Trophoblast cell (in vitro differentiated cells and primary cell): ENCODE measurements around the gene UCP1.

ENCODE experiments used
- DNase-seq, 2 donors: peaks; one replicate each; pipeline ENCODE4 v3.0.0-alpha.2; 2016
- H2AFZ ChIP-seq: 2 replicates; pipeline ENCODE4 v1.6.1; 2013; ENCODE audit warnings: low read length, moderate library complexity, mild to moderate bottlenecking; ENCODE audit not compliant: insufficient read depth, poor library complexity
- H2AK5ac ChIP-seq: 2 replicates; pipeline ENCODE4 v1.6.1; 2013; ENCODE audit warnings: mild to moderate bottlenecking, low read length
- H2BK120ac ChIP-seq: 2 replicates; pipeline ENCODE4 v1.6.1; 2013; ENCODE audit warnings: low read length, mild to moderate bottlenecking, moderate library complexity; ENCODE audit not compliant: insufficient read depth, poor library complexity
- H2BK12ac ChIP-seq: 2 replicates; pipeline ENCODE4 v1.6.1; 2013; ENCODE audit warnings: mild to moderate bottlenecking, low read length, moderate library complexity
- H2BK5ac ChIP-seq: 2 replicates; pipeline ENCODE4 v1.6.1; 2013; ENCODE audit warnings: low read length, low read depth, moderate library complexity, mild to moderate bottlenecking; ENCODE audit not compliant: poor library complexity
- H3K14ac ChIP-seq: 2 replicates; pipeline ENCODE4 v1.6.1; 2013; ENCODE audit warnings: mild to moderate bottlenecking, low read length
- H3K18ac ChIP-seq: 2 replicates; pipeline ENCODE4 v1.6.1; 2013; ENCODE audit warnings: mild to moderate bottlenecking, low read length
- H3K23ac ChIP-seq: 2 replicates; pipeline ENCODE4 v1.6.1; 2013; ENCODE audit warnings: low read length
- H3K27ac ChIP-seq: 2 replicates; pipeline ENCODE4 v1.5.1; 2013; ENCODE audit warnings: low read depth, mild to moderate bottlenecking, inconsistent platforms, low read length, moderate library complexity
- H3K27me3 ChIP-seq: 2 replicates; pipeline ENCODE4 v1.6.1; 2013; ENCODE audit warnings: inconsistent platforms, mild to moderate bottlenecking, low read length, moderate library complexity; ENCODE audit not compliant: insufficient read depth
- H3K36me3 ChIP-seq, 2 experiments: 1 replicate in 1 of 2; 2 replicates in 1 of 2; pipeline ENCODE4 v1.6.1; 2013; ENCODE audit warnings: low read length in 2 of 2, mild to moderate bottlenecking in 2 of 2, moderate library complexity in 1 of 2; ENCODE audit not compliant: insufficient read depth in 2 of 2, control insufficient read depth in 1 of 2
- H3K4ac ChIP-seq: 2 replicates; pipeline ENCODE4 v1.6.1; 2013; ENCODE audit warnings: low read depth, mild to moderate bottlenecking, low read length, moderate library complexity
- H3K4me1 ChIP-seq, 2 experiments: 1 replicate in 1 of 2; 2 replicates in 1 of 2; pipeline ENCODE4 v1.6.1; 2013; ENCODE audit warnings: low read length in 2 of 2, mild to moderate bottlenecking in 2 of 2, moderate library complexity in 1 of 2; ENCODE audit not compliant: insufficient read depth in 2 of 2, control insufficient read depth in 1 of 2
- H3K4me2 ChIP-seq: 2 replicates; pipeline ENCODE4 v1.6.1; 2013; ENCODE audit warnings: inconsistent platforms, mild to moderate bottlenecking, low read length, moderate library complexity
- H3K4me3 ChIP-seq: 2 replicates; pipeline ENCODE4 v1.5.1; 2013; ENCODE audit warnings: mild to moderate bottlenecking, low read depth, low read length, inconsistent platforms
- H3K79me1 ChIP-seq: one replicate; pipeline ENCODE4 v1.6.1; 2013; ENCODE audit warnings: low read length
- H3K79me2 ChIP-seq: 2 replicates; pipeline ENCODE4 v1.6.1; 2013; ENCODE audit warnings: low read length, mild to moderate bottlenecking; ENCODE audit not compliant: control insufficient read depth, insufficient read depth, poor library complexity
- H3K9ac ChIP-seq: 2 replicates; pipeline ENCODE4 v1.6.1; 2013; ENCODE audit warnings: mild to moderate bottlenecking, low read length
- H3K9me3 ChIP-seq: 2 replicates; pipeline ENCODE4 v1.6.1; 2013; ENCODE audit warnings: low read depth, mild to moderate bottlenecking, control low read depth, inconsistent platforms, low read length; ENCODE audit not compliant: insufficient read depth
- H4K12ac ChIP-seq: 2 replicates; pipeline ENCODE4 v1.6.1; 2013; ENCODE audit warnings: low read depth, mild to moderate bottlenecking, low read length, moderate library complexity
- H4K8ac ChIP-seq: 2 replicates; pipeline ENCODE4 v1.6.1; 2013; ENCODE audit warnings: low read depth, mild to moderate bottlenecking, low read length, moderate library complexity
- H4K91ac ChIP-seq: one replicate; pipeline ENCODE4 v1.6.1; 2013; ENCODE audit warnings: low read depth, mild to moderate bottlenecking, low read length, moderate library complexity
- WGBS: extraction: QIAGEN DNeasy Blood & Tissue Kit; methylation state at CpG from one replicate; pipeline ENCODE4 v1.1.7; 2013; ENCODE audit warnings: missing lambda C conversion rate; ENCODE audit not compliant: insufficient read length, insufficient coverage; ENCODE audit errors: extremely low coverage; 5-methylcytosine and 5-hydroxymethylcytosine counted together

Gene UCP1

DNA sequence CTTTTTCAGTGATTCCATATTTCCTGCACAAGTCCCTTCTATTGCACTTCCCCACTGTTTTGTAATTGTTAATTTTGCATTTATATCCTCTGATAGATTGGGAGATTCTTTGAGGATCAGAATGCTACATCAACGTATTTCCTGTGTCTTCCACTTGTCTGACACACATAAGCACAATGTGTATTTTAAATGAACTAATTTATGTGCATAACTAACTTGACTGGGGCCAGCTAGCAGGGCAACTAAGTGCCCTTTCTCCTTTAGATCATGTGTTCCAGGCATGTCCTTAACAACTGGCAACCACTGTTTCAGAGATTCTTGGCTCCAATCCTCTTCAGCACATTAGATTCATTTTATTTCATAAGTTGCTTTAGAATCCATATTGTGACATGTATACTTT lies 15.7 kb upstream of the UCP1 start:
- H4K12ac ChIP-seq = no peak overlapping the region

DNA sequence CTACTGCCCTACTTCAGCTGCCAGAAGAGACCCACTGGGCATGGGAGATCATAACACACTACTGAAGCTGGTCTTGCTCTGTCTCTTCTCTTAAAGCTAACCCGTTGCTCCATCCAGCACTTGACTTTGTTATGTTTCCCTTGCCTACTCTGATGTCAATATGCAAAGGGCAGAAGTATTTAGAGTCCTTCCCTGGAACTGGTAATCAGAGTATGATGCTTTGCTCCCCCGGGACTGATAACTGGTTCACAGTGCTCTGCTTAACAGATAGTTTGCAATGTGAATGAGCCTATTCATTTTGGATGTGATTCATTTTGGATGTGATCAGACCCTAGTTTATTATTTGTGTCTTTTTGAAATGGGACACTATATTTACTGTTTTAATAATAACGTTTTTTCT lies 12.3 kb upstream of the UCP1 start:
- H4K8ac ChIP-seq = no peak overlapping the region
- H3K4me1 ChIP-seq = no peaks in the 10 kb centered on the region
- no peak overlapping the region for H3K18ac ChIP-seq
- no peak overlapping the region for H2AFZ ChIP-seq
- H3K9ac ChIP-seq = no peak overlapping the region
- H3K14ac ChIP-seq = no peak overlapping the region
- H2BK5ac ChIP-seq = no peak overlapping the region
- H2BK120ac ChIP-seq = no peak overlapping the region
- H3K27ac ChIP-seq = no peak overlapping the region
- H3K27me3 ChIP-seq = no peaks in the 10 kb centered on the region
- H4K12ac ChIP-seq = no peak overlapping the region
- H3K4me2 ChIP-seq = no peak overlapping the region
- no peak for DNase-seq
- H4K91ac ChIP-seq = no peak overlapping the region
- no peaks in the 10 kb centered on the region for H3K79me2 ChIP-seq
- H3K4me3 ChIP-seq = no peak overlapping the region
- no peak overlapping the region for H2AK5ac ChIP-seq
- H2BK12ac ChIP-seq = no peak overlapping the region
- H3K36me3 ChIP-seq = no peaks in the 10 kb centered on the region
- no peak overlapping the region for H3K23ac ChIP-seq
- H3K4ac ChIP-seq = no peak overlapping the region
- no peaks in the 10 kb centered on the region for H3K79me1 ChIP-seq
- H3K9me3 ChIP-seq = no peaks in the 10 kb centered on the region
- no CpG with 5 or more reads among the region's 3 CpGs for WGBS

More for the DNA sequence above, 15.7 kb upstream of the UCP1 start:
- Histone ChIP-seq H4K91ac (no peak overlapping the region), H3K4me2 (no peak overlapping the region), H3K27ac (no peak overlapping the region), H4K8ac (no peak overlapping the region), H2AK5ac (no peak overlapping the region), H3K79me1 (no peaks in the 10 kb centered on the region), H2BK120ac (no peak overlapping the region), H2BK5ac (no peak overlapping the region), H3K4ac (no peak overlapping the region), H3K9me3 (no peaks in the 10 kb centered on the region), H3K36me3 (no peaks in the 10 kb centered on the region), H3K27me3 (no peaks in the 10 kb centered on the region), H2BK12ac (no peak overlapping the region), H3K18ac (no peak overlapping the region), H3K23ac (no peak overlapping the region), H3K79me2 (no peaks in the 10 kb centered on the region), H3K9ac (no peak overlapping the region), H2AFZ (no peak overlapping the region), H3K4me1 (no peaks in the 10 kb centered on the region), H3K4me3 (no peak overlapping the region), H3K14ac (no peak overlapping the region)
- WGBS = no CpG with 5 or more reads among the region's 1 CpG
- no peak for DNase-seq

- Histone ChIP-seq H2BK12ac (no peak overlapping the region), H3K27ac (no peak overlapping the region), H3K4me1 (peaks cover 5 to 6% of the 10 kb centered on the region in 2 experiments), H2BK5ac (no peak overlapping the region), H3K79me2 (no peaks in the 10 kb centered on the region), H4K8ac (no peak overlapping the region), H3K18ac (no peak overlapping the region), H3K4me3 (no peak overlapping the region), H3K36me3 (no peaks in the 10 kb centered on the region), H3K23ac (no peak overlapping the region), H2BK120ac (no peak overlapping the region), H3K14ac (no peak overlapping the region), H3K9me3 (no peaks in the 10 kb centered on the region), H3K4ac (no peak overlapping the region), H4K12ac (no peak overlapping the region), H3K27me3 (no peaks in the 10 kb centered on the region), H2AK5ac (no peak overlapping the region), H2AFZ (no peak overlapping the region), H3K4me2 (no peak overlapping the region), H3K9ac (no peak overlapping the region), H3K79me1 (peaks cover 3% of the 10 kb centered on the region), H4K91ac (no peak overlapping the region)
- WGBS = no CpG with 5 or more reads among the region's 27 CpGs
- DNase-seq = no peak
These were observed 10.5 kb upstream of the UCP1 start for GRCh38 chr4:140579278-140579677.

DNA sequence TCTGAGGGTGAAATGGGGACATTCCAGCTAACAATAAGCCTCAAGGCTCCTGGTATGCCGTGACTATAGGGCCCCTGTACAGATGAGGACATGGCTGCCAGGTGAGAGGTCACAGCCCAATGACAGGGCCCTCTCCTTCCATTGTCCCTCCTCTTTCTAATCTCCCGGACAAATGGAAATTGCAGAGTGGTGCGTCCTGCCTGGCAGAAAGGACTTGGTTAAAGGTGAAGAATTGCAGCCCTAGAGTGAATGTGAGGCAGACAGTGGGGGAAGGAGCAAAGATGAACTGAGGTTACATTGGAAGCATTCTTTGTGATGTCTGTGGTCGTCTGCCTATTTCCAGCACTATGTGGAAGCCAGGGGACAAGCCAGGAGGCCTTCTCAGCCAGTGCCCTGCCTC lies 6.7 kb upstream of the UCP1 start:
- no peak for DNase-seq
- no peak overlapping the region for H2AK5ac ChIP-seq
- no peak overlapping the region for H4K8ac ChIP-seq
- H3K18ac ChIP-seq = no peak overlapping the region
- no peak overlapping the region for H3K23ac ChIP-seq
- no peak overlapping the region for H4K91ac ChIP-seq
- no peaks in the 10 kb centered on the region for H3K79me2 ChIP-seq
- H3K36me3 ChIP-seq = no peaks in the 10 kb centered on the region
- H3K9ac ChIP-seq = no peak overlapping the region
- no peak overlapping the region for H4K12ac ChIP-seq
- H3K14ac ChIP-seq = no peak overlapping the region
- peak overlapping the region; percentile 71 for H2AFZ ChIP-seq
- no peak overlapping the region for H3K4me2 ChIP-seq
- peaks cover 3% of the 10 kb centered on the region for H3K79me1 ChIP-seq
- H3K4ac ChIP-seq = no peak overlapping the region
- H2BK12ac ChIP-seq = no peak overlapping the region
- WGBS = no CpG with 5 or more reads among the region's 4 CpGs
- H3K27me3 ChIP-seq = peaks cover under 1% of the 10 kb centered on the region
- H2BK120ac ChIP-seq = no peak overlapping the region
- H3K4me3 ChIP-seq = no peak overlapping the region
- H3K9me3 ChIP-seq = peaks cover 2% of the 10 kb centered on the region
- peaks cover 5 to 6% of the 10 kb centered on the region in 2 experiments for H3K4me1 ChIP-seq
- no peak overlapping the region for H2BK5ac ChIP-seq
- no peak overlapping the region for H3K27ac ChIP-seq
